ENCODE results near the gene EPS15.
"Not testable (repeated sequence)": the region's sequence is repeated elsewhere in the genome, so short reads cannot be mapped to it uniquely, and the experiment has no call there.

The EPS15 gene

DNA sequence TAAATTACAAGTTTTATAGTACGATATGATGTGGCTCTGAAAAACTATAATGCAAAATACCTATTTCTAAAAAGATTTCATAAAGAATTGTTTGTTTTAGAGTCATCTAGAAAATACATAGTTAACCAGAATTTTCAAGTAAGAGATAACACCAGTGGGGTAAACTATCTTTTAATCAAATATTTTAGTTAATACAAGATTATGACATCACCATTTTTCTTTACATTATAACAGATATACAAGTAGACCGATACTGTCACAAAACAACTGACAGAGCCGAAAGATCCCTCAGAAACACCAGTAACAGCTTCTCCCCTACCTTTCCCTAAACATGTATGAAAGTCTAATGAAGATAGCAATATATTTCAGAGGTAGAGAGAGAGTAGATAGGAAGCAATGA lies 54.2 kb downstream of the EPS15 start:
- DNase-seq = no peak

DNA sequence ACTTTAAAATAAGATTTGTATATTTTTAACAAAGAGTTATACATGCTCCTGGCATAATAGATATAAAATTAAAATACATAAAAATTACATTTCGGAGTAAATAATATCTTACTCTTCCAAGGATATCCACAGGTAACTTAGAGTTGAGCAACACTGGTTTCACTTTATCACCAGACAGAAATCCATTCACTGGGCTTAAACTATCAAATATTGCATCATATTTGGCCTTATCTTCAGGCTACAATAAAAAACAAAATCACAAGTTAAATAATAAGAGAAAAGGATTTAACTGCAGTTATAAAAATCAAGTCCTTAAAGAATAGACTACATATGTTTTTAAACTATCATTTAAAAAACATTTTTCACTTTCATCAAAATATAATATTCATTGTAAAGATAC lies 55.5 kb downstream of the EPS15 start:
- no peak for DNase-seq

DNA sequence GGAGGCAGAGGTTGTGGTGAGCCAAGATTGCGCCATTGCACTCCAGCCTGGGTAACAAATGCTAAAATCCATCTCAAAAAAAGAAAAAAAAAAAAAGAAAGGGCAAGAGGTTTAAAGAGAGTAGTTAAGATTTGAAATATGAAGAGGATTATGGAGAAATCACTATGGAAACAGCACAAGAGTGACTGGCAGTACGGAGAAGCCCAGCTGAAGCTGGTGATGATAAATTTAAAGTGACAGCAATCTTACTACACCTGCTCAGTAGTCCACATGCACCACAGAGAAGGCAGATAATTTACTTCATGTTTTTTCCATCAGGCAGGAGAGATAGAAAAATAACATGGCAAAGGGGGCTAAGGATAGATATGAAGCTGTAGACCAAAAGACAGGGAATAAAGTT lies 56.8 kb downstream of the EPS15 start:
- DNase-seq = not testable (repeated sequence)

DNA sequence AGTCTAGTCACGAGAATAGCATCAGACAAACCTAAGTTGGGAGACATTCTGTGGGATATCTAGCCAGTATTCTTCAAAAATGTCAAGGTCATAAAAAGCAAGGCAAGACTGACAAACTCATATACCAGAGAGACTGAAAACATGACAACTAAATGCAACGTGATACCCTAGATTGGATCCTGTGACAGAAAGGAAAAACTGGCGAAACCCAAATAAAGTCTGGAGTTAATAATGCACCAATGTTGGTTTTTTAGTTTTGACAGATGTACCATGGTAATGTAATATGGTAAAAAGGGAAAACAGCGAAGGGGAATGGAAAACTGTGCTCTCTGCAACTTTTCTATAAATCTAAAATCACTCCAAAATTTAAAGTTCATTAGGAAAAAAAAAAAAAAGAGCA lies 64.5 kb downstream of the EPS15 start:
- DNase-seq = no peak

DNA sequence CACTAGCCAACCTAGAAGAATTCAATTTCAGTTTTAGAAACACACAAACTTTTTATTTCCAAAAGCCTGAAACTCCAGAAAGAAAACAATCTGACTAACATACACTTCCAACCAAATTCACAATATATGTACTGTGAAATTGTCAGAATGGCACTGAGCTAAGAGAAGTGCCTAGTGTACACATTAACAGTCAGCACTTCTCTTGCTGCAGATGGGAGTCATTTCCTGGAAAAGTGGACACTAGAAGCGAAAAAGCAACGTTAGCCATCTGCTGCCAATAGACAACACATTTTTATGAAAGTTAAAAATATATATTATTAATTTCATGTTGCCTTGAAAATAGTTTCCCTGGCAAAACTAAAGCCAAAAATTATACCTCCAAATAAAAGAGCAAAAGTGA lies 66.1 kb downstream of the EPS15 start:
- DNase-seq = no peak

DNA sequence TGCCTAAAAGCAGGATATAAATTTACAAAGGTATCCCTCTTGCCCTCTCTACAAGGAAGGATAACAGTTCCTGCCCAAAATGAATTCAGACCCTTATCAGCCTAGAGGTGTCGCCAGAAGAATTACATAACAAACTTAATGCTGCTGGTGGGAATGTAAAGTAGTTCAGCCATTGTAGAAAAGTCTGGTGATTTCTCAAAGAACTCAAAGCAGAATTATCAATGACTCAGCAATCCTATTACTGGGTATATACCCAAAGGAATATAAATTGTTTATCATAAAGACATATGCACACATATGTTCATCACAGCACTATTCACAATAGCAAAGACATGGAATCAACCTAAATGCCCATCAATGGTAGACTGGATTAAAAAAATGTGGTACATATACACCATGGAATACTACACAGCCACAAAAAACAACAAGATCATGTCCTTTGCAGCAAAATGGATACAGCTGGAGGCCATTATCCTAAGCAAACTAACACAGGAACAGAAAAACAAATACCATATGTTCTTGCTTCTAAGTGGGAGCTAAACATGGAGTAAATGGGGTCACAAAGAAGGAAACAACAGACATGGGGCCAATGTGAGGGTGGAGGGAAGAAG lies 70.1 kb downstream of the EPS15 start:
- DNase-seq = not testable (repeated sequence)

DNA sequence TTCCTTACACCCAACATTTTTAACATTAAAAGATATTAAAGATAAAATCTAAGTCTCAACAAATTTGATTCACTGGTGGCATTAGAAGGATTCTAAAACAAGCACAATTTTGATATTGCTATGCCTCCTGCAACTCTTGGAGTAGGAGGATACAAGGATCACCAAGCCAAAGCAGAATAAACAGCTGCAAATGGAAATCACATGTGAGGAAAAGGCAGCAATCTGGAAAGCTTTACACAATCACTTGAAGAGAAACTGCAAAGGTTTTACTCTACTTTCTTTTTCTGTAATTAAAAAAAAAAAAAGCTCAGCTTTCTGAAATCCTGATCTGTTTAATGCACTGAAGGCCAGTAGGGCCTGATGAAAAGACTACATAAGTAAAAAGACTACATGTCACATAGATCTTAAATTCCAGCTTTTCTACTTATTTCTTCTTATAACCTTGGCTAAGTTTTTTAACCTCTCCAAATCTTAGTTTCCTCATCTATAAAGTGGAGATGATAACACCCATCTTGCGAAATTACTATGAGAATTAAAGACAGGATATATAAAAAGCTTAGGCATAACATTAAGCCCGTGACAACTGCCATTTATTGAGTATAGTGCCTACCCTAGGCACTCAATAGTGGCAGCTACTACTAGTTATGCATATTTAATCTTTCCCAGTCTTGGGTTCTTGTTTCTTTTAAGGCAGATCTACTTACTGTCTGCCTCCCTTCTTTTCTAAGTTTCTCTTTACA lies 73.5 kb downstream of the EPS15 start:
- DNase-seq = no peak

DNA sequence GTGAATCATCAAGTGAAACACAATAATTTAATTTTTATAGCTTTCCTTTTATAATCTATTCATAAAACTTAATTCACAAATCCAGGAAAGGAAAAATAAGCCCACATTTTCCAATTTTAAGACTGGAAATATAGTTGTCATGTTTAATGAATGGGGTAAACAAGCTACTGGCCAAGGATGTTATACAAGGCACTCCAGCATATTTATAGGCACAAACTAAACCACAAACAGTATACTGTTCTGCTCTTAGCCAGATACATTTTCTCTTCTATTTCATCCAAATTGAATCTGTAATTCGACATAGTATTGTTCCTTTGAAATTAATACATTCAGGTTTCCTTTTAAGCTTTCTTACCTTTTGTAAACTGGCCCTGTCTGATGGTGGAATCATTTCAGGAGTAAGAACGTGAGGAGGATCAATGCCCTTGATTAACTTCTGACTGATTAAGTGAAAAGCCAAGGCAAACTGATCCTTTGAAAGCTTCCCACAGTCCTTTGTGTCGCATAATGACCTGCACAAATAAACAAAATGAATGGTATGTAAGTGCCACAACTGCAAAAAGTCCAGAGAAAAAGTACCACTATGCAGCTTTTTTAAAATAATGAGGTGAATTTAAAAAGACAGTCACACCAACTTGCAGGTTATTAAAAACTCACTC lies 74.4 kb downstream of the EPS15 start:
- DNase-seq = no peak

DNA sequence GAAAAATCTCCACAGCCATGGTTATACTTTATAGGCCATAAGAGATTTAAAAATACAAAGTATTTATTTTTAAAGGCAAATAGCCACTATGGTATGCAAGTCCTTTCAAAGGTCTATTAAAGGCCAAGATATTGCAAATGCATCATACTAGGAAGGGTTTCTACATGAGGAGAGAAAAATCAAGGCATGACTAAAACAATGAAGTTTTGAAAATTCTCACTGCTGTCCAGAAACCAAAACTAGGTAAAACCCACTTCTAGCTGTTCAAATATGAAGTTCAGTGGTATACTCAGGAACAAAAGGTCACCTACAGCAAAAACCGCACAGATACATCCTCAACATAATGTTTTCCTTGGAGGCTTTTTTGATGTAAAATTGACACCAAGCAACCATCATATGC lies 75.0 kb downstream of the EPS15 start:
- DNase-seq = no peak

DNA sequence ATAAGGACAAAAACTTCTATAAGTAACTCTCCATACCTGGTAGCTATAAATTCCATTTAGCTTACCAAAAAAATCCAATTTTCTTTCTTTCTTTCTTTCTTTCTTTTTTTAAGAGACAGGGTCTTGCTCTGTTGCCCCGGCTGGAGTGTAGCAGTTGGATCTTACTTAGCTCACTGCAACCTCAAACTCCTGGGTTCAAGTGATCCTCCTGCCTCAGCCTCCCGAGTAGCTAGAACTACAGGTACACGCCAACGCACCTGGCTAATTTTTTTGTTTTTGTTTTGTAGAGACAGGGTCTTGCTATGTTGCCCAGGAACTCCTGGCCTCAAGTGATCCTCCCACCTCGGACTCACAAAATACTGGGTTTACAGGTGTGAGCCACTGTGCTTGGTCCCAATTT lies 75.5 kb downstream of the EPS15 start:
- DNase-seq = no peak

DNA sequence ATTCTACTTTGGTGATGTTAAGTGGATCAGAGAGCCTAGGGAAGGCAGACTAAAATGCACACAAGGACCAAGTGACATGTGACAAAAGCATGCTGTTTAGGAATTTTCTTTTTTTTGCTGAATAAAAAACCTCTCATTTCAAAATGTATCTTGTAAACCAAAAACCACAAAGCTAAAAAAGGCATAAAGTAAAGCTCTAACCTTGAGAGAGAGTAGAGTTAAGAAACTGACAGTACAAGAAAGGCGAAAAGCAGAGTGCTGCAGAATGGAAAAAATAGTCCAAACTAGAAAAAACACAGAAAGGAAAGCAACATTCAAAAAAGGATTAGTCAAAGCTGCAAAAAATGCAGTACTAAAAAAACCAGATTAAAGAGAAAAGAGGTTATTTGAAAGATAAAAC lies 76.5 kb downstream of the EPS15 start:
- no peak for DNase-seq

DNA sequence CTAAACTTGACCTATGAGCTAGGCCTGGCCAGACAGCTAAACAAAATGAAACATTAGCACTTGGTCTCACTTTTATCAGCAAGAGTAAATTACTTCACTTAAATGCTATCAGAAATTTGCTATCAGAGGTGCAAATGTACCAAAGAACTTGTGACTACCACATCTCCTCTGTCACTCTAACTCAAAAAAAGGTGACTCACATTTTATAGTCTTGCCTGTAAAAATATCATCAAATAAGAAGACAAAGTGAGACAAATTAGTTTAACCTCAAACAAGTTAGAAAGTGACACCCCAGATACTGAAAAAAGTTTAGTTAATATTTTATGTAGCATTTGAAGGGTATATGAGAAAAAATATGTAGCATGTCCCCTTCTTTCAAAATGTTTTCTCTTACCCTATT lies 76.9 kb downstream of the EPS15 start:
- no peak for DNase-seq

DNA sequence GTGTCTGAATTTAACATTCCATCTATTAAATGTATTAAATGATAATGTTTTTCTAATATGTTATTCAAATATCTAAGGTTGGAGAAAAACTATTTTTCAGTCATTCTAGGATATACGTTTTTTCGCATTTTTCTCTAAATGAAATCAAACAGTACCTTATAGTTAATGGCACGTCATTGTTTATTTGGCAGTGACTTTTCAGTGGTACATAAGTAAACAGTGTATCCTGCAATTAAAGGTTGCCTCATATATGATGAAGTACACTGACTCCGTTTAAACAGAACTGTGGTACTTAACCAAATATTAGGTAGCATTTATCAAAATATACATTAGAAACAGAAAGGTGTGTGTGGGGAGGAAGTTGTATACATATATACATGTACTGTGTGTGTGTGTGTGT lies 79.2 kb downstream of the EPS15 start:
- DNase-seq = no peak

DNA sequence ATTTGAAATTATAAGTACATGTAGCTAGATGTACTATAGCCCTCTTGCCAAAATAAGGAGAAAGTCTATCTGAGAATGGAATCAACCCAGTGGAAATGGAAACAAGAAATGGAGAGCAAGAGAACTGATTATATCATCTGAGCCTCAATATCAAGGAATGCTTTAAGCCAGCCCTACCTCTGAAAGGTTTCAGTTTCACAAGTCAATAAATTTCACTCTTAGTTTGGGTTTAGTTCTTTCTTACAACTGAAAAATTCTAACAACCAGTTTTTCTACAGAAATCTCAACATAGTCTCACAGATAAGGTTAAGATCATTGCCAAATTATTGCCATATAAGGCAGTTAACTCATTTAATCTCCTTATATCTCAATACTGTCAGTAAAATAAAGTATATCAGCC lies 80.0 kb downstream of the EPS15 start:
- no peak for DNase-seq

DNA sequence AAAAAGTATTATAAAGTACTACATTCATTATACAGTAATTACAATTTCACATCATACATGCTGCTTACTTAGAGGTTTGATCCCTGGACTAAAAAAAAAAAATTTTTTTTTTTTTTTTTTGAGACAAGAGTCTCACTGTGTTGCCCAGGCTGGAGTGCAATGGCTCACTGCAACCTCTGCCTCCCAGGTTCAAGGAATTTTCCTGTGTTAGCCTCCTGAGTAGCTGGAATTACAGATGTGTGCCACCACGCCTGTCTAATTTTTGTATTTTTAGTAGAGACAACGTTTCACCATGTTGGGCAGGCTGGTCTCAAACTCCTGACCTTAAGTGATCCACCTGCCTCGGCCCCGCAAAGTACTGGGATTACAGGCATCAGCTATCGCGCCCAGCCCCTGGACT lies 81.7 kb downstream of the EPS15 start:
- DNase-seq = not testable (repeated sequence)

DNA sequence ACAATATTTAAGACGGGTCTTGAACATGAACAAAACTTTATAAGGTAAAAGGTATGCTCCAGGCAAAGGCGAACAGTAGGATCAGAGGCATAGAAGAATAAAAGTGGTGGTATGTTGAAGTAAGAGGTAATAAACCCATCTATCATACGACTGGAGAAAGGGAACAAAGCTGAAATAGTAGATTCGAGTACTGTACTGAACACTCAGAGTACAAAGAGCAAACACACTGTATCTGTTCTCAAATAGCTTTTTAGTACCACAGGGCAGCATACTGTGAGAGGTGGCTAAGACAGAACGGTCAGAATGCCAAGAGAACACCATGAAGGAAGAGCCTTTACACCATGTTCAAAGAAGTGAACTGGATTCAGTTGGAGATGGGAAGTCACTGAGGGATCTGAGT lies 83.2 kb downstream of the EPS15 start:
- no peak for DNase-seq

DNA sequence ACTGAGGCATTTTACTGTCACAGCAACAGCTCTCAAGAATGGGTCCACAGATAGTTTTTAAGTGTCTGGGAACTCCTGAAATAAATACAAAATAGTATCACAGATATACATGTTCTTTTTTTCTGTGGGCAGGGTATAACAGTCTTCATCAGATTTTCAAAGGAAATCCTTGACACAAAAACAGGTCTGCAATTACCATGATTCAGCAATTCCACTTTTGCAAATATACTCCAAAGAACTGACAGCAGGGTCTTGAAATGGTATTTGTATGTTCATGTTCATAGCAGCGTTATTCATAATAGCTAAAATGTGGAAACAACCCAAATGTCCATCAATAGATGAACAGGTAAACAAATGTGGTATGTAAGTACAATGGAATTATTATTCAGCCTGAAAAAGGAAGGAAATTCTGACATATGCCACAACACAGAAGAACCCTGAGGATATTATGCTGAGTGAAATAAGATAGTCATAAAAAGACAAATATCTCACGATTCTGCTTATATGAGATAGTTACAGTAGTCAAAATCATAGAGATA lies 85.0 kb downstream of the EPS15 start:
- no peak for DNase-seq

DNA sequence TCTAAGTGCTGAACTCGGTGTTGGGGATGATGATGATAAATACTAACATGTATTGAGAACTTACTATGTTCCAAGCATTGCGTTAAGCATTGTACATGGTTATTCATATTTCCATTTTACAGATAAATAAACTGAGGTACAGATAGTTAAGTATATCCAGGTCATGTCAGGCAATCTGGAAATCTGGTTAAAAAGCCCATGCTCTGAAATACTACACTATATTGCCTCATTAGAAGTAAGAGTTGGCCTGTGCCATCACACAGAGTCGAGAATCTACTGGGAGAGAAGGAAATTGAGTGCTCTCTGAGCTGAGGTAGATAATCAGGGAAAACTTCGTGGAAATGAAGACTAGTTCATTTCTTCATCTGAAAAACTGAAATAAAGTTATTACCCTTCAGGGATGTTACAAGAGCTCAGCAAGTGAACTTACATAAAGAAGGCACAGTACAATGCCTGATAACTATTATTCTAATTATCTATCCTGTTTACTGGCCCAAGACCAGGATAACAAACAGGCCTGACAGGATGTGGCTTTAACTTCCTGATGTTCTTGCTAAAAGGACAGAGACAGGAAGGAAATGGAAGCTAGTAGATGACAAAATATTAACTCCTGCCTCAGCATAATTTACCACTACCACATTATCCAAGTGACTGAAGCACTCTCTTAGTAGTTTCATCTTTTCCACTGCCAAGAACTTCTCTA lies 85.6 kb downstream of the EPS15 start:
- no peak for DNase-seq

DNA sequence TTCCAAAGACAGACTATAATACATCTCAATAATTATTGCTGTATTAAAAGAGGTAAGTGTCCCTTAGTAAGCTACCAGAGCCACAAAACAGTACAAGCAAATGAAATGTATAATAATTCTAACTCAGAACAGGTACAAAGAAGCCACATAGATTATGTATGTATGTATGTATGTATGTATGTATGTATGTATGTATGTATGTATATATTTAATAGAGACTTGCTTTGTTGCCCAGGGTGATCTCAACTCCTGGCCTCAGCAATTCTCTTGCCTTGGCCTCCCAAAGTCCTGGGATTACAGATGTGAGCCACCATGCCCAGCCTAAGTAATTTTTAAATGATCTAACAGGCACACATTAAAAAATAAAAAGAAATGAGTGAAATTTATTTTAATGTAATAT lies 86.9 kb downstream of the EPS15 start:
- DNase-seq = no peak

DNA sequence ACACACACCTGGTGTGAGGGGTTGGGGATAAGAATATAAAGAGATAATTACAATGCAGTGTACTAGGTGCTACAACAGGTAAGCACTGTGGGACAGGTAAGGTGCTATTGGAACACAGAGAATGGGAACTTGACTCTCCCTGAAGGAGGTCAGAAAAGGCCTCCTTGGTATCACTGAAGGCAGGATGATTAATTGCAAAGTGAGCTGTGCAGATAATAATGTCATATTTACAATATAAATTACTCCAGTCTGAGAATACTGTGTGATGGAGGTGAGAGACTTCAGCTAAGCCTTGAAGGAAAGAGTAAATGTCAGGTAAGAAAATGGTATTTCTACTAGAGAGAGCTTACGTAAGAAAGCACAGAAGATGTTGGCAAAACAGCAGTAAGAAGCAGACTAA lies 91.6 kb downstream of the EPS15 start:
- DNase-seq = no peak

DNA sequence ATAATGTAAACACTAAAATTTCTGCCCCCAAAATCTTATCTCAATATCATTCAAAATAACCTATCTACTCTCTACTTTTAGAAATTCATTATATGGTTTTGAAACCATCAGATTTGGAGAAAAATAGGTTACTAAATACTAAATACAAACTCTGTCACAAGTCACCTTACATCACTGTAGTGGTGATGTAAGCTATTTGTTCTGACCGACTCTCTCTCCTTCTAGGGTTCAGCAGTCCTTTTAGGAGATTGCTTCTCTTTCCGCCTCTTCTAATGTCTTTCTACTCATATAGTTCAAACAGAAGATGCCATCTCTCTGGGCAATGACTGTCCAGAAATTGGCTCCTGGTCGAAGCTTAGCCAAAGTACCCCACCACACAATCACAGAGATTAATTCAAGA lies 93.1 kb downstream of the EPS15 start:
- DNase-seq = no peak

DNA sequence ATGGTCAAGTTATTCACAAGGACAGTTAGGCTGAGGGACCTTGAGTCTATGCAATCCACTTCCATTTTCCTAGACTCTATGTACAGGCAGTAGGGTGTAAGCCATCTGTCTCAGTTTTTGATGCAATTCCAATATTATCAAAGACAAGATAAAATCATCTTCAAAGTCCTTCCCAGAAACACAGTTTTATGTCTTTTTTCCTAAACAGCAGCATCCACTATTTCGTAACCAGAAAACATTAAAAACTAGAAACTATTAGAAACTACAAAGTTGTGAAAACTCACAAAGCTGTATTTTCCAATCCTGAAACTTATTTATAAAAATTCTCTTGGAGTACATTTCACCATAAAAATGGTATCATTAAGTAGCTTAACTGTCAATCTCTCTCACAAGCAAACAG lies 93.8 kb downstream of the EPS15 start:
- DNase-seq = no peak

DNA sequence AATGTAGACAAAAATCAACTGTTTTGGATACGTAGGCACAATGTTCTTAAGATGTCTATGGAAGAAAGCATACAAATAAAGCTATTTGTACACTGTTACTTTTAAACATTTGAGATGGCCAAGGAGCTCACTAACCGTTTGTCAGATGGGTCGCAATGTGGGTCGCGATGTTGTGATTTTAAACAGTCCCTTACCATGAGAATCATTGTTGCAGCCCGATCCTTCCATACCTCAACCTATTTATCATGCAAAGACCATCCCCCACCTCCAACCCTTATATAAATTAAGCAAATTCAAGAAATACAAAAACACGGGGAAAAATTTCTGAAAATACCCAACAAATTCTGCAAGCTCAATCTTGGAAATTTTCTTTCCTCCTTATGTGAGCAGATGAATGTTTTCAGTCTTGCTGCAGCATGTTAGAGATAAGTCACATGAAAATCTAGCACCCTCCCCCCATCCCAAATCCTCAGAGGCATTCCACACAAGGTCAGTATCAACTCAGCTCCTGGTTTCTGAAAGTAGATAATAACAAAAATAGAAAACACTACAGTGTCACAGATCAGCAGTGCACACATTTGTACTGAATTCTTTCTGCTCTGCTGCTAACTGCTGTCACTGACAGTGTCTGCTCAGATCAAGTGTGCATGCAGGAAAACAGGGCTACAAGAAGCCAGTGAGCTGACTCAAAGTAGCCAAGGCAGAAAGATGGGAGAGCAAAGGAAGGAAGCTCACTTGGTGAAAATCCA lies 95.8 kb downstream of the EPS15 start:
- DNase-seq = no peak
